Aorta (tissue), 5 donors: ENCODE results near the gene OR4K15. TPM values are rescaled to one million over a fixed set of nuclear protein-coding genes. Genes with fewer than 3 reads are reported as not detected.
"Not testable (repeated sequence)": the region's sequence is repeated elsewhere in the genome, so short reads cannot be mapped to it uniquely, and the experiment has no call there.

ENCODE experiments used
- ATAC-seq: fragments of 200-7000 bp; cut with Tn5 transposase; one replicate; pipeline ENCODE4 v1.9.1; 2022; ENCODE audit warnings: moderate library complexity; ENCODE audit not compliant: low FRiP score
- DNase-seq, 2 donors: peaks; one replicate each; pipeline ENCODE4 v3.0.0-alpha.2; 2020
- H3K27ac ChIP-seq, 2 donors: one replicate each; pipeline ENCODE4 v1.5.1; 2013; ENCODE audit warnings: low read length in 2 of 2, mild to moderate bottlenecking in 2 of 2, moderate library complexity in 2 of 2, control low read depth in 1 of 2, inconsistent platforms in 1 of 2, low read depth in 1 of 2
- H3K27me3 ChIP-seq, 2 donors: one replicate each; pipeline ENCODE4 v1.6.1; 2013; ENCODE audit warnings: control low read depth in 1 of 2, low read length in 1 of 2, mild to moderate bottlenecking in 1 of 2, moderate library complexity in 1 of 2; ENCODE audit not compliant: insufficient read depth in 2 of 2, control insufficient read depth in 1 of 2
- H3K36me3 ChIP-seq, 2 donors: one replicate each; pipeline ENCODE4 v1.6.1; 2013; ENCODE audit warnings: control low read depth in 1 of 2, low read length in 1 of 2, mild to moderate bottlenecking in 1 of 2; ENCODE audit not compliant: insufficient read depth in 2 of 2, control insufficient read depth in 1 of 2
- H3K4me1 ChIP-seq, 2 donors: one replicate each; pipeline ENCODE4 v1.6.1; 2013; ENCODE audit warnings: low read length in 2 of 2, control low read depth in 1 of 2, mild to moderate bottlenecking in 1 of 2, moderate library complexity in 1 of 2; ENCODE audit not compliant: insufficient read depth in 2 of 2, control insufficient read depth in 1 of 2
- H3K4me3 ChIP-seq, 2 donors: one replicate each; pipeline ENCODE4 v1.5.1; 2013; ENCODE audit warnings: low read length in 2 of 2, control low read depth in 1 of 2, mild to moderate bottlenecking in 1 of 2
- H3K9me3 ChIP-seq: one replicate; pipeline ENCODE4 v1.6.1; 2013; ENCODE audit warnings: mild to moderate bottlenecking, low read length; ENCODE audit not compliant: control insufficient read depth
- WGBS, 2 donors: extraction: QIAGEN DNeasy Blood & Tissue Kit; methylation state at CpG; one replicate each; pipeline ENCODE4 v1.1.7; 2013; 5-methylcytosine and 5-hydroxymethylcytosine counted together
- intact Hi-C, 2 donors: fragments of 100-400 bp; cut with DNase I; formaldehyde crosslinking; loops; one replicate each; pipeline versions ENCODE4 v1.14.2 to v1.15.0; 2022
- long read RNA-seq, 2 donors: library from polyadenylated mRNA; unstranded; transcript quantifications; one replicate each; pipeline ENCODE4 v2.0.0, GENCODE V29; 2020 to 2021
- polyA plus RNA-seq, 2 donors: library from polyadenylated mRNA; stranded (reverse); fragments of 200-250 nt; gene quantifications; one replicate each; pipeline ENCODE4 v1.2.3, GENCODE V29; 2013
- total RNA-seq, 2 donors: library from RNA; stranded (reverse); fragmentation: NEBNext Ultra II Directional; extraction: Animal tissue kit (Norgen Biotek cat#: 25700); gene quantifications; one replicate each; pipeline ENCODE4 v1.2.1, GENCODE V29; 2021
- donor health status: healthy with polysubstance abuse.
- donor health status: Bipolar disorder and iron deficiency.
- donor health status: DM: no; HTN: no; CAD: no.
- donor health status: DM: no; HTN: no; CAD: no.
- donor health status: DM: yes; HTN: yes; CAD: no.

The OR4K15 gene
- not detected for total RNA-seq
- polyA plus RNA-seq = not detected
- long read RNA-seq, donor 1 = 0 reads
- long read RNA-seq, donor 2 = 0 reads

DNA sequence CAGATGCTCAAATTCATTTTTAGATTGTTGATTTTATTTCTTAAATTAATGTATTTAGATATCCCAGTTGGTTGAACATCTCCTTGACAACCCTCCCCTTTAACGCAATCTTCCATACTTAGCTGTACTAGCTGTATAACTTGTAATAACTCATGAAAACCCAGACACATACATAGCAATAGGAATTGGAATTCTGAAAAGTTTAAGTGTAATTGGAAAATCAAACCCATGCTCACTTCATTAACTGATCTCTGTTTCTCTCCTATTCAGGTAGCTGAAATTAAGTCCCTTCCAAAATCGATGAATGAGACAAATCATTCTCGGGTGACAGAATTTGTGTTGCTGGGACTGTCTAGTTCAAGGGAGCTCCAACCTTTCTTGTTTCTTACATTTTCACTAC is at the start of gene OR4K15:
Gene OR4K15, plus strand, starts transcription at position 301 of the 400 bp plus-strand sequence. Its CDS starts 0 bp downstream, at position 301.
- no peaks in the 10 kb centered on the region for H3K9me3 ChIP-seq
- no peak within 1 kb of the TSS for H3K4me3 ChIP-seq
- H3K27me3 ChIP-seq = no peaks in the 10 kb centered on the region
- H3K36me3 ChIP-seq = no peaks in the 10 kb centered on the region
- 90 to 94% methylated on average over 3 of the region's 3 CpGs for WGBS, 2 donors
- no peak within 1 kb of the TSS for H3K27ac ChIP-seq
- no peaks in the 10 kb centered on the region for H3K4me1 ChIP-seq
- no peak for ATAC-seq
- DNase-seq = no peak
- intact Hi-C loops = no loop called here

DNA sequence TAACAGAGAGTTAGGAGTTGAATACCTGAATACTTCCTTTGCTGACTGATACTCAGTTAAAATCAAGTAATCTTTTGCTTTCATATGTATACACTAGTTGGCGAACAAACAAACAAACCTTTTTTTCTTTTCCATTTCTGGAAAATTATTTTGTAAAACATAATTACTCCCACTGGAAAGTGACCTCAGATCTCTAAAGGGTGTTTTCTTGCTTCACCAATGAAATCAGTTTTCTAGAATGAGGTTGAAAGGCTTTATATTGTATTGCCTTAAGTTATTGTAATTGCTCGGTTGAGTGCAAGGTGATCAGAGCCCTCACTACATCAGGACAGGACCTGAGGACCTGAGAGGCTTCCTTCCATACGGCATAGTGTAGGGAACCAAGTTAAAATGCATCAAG is 44.8 kb upstream of the OR4K15 start, which contains the start of gene OR4K1:
Gene OR4K1, plus strand, starts transcription at position 301 of the 400 bp plus-strand sequence. CDS start 4,750 bp downstream, outside the sequence.
- ATAC-seq = no peak

GRCh38 chr14:19941668-19942067 is 33.7 kb upstream of the OR4K15 start:
- WGBS, 2 donors = 75 to 90% methylated on average over 1 of the region's 1 CpG
- H3K27me3 ChIP-seq = no peaks in the 10 kb centered on the region
- no peak overlapping the region for H3K4me3 ChIP-seq
- H3K4me1 ChIP-seq = no peaks in the 10 kb centered on the region
- intact Hi-C loops = no loop called here
- DNase-seq = no peak
- H3K9me3 ChIP-seq = no peaks in the 10 kb centered on the region
- ATAC-seq = no peak
- H3K27ac ChIP-seq = no peak overlapping the region
- H3K36me3 ChIP-seq = no peaks in the 10 kb centered on the region

More for the DNA sequence above, 44.8 kb upstream of the OR4K15 start, which contains the start of gene OR4K1:
- no peak for DNase-seq
- Histone ChIP-seq H3K9me3 (no peaks in the 10 kb centered on the region), H3K27ac (no peak within 1 kb of the TSS), H3K36me3 (no peaks in the 10 kb centered on the region), H3K4me1 (no peaks in the 10 kb centered on the region), H3K4me3 (no peak within 1 kb of the TSS), H3K27me3 (no peaks in the 10 kb centered on the region)
- 54% methylated on average over 3 of the region's 3 CpGs for WGBS, 2 donors
- intact Hi-C loops = no loop called here

- intact Hi-C loops = no loop called here
- Histone ChIP-seq H3K27ac (no peak overlapping the region), H3K4me1 (no peaks in the 10 kb centered on the region), H3K4me3 (no peak overlapping the region), H3K36me3 (no peaks in the 10 kb centered on the region), H3K27me3 (no peaks in the 10 kb centered on the region), H3K9me3 (no peaks in the 10 kb centered on the region)
- ATAC-seq (no peak), DNase-seq (no peak)
- WGBS, 2 donors = 77 to 81% methylated on average over 3 of the region's 3 CpGs
Measured at GRCh38 chr14:19947413-19948090, 27.8 kb upstream of the OR4K15 start.

- H3K4me1 ChIP-seq = no peaks in the 10 kb centered on the region
- DNase-seq (no peak), ATAC-seq (no peak)
- no peak overlapping the region for H3K27ac ChIP-seq
- H3K27me3 ChIP-seq = no peaks in the 10 kb centered on the region
- H3K36me3 ChIP-seq = no peaks in the 10 kb centered on the region
- intact Hi-C loops = no loop called here
- WGBS, 2 donors = 51 to 60% methylated on average over 2 of the region's 2 CpGs
- H3K9me3 ChIP-seq = no peaks in the 10 kb centered on the region
- H3K4me3 ChIP-seq = no peak overlapping the region
Measured at GRCh38 chr14:19949218-19949617, 26.2 kb upstream of the OR4K15 start.

- H3K27me3 ChIP-seq, H3K4me1 ChIP-seq, DNase-seq, H3K4me3 ChIP-seq, ATAC-seq, intact Hi-C loops, H3K36me3 ChIP-seq, H3K27ac ChIP-seq, H3K9me3 ChIP-seq: not testable (repeated sequence)
- 68 to 69% methylated on average over 2 of the region's 2 CpGs for WGBS, 2 donors
Measured at GRCh38 chr14:19969735-19970134, 5.7 kb upstream of the OR4K15 start.

DNA sequence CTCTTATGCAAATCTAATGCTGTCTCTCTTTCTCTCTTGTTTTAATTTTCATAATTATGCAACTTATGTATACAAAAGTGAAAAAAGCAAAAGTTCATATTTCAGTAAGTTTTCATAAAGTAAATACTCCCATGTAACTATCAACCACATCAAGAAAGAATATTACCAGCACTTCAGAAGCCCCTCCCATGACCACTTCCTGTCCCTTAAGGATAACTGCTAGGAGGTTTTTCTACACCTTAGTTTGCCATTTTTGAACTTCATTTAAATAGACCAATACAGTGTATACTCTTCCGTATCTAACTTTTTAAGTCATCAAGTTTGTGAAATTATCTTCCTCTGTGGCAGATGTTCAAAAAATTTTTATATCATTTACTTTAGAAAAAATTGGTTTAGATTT is 547 bp upstream of the OR4K15 start:
- H3K9me3 ChIP-seq = no peaks in the 10 kb centered on the region
- 60 to 65% methylated on average over 1 of the region's 1 CpG for WGBS, 2 donors
- H3K4me1 ChIP-seq = no peaks in the 10 kb centered on the region
- no peak overlapping the region for H3K4me3 ChIP-seq
- H3K36me3 ChIP-seq = no peaks in the 10 kb centered on the region
- intact Hi-C loops = no loop called here
- H3K27me3 ChIP-seq = no peaks in the 10 kb centered on the region
- no peak for ATAC-seq
- H3K27ac ChIP-seq = no peak overlapping the region
- no peak for DNase-seq

DNA sequence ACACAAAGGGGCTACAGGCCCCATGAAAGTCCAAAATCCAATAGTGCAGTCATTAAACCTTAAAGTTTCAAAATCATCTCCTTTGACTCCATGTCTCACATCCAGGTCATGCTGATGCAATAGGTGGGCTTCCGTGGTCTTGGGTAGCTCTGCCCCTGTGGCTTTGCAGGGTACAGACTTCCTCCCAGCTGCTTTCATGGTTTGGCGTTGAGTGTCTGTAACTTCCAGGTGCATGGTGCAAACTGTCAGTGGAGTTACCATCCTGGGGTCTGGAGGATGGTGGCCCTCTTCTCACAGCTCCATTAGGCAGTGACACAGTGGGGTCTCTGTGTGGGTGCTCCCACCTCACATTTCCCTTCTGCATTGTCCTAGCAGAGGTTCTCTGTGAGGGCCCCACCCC is 18.0 kb downstream of the OR4K15 start:
- H3K36me3 ChIP-seq = no peaks in the 10 kb centered on the region
- WGBS, 2 donors = 53 to 64% methylated on average over 2 of the region's 2 CpGs
- DNase-seq (no peak), ATAC-seq (no peak)
- no peak overlapping the region for H3K27ac ChIP-seq
- no peaks in the 10 kb centered on the region for H3K9me3 ChIP-seq
- intact Hi-C loops = no loop called here
- no peaks in the 10 kb centered on the region for H3K27me3 ChIP-seq
- H3K4me1 ChIP-seq = no peaks in the 10 kb centered on the region
- no peak overlapping the region for H3K4me3 ChIP-seq

DNA sequence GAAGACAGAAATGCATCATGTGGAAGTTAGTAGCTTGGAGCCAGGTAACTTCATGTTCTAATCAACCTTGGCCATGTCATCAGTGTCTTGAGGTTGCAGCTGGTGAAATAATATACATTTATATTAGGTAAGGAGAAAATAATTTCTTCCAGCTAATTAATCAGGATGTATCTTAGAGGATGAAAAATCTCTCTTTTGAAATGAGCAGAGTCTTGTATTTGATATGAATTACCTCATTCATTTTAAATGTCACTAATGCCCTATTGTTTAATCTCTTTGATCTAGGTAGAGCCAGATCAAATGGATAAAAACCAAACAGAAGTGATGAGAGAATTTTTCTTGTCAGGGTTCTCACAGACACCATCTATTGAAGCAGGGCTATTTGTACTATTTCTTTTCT is 26.5 kb downstream of the OR4K15 start, which contains the start of gene OR4Q2:
Gene OR4Q2, plus strand, starts transcription at position 301 of the 400 bp plus-strand sequence.
- no peaks in the 10 kb centered on the region for H3K4me1 ChIP-seq
- intact Hi-C loops = no loop called here
- no peak within 1 kb of the TSS for H3K4me3 ChIP-seq
- DNase-seq = no peak
- H3K36me3 ChIP-seq = no peaks in the 10 kb centered on the region
- H3K27ac ChIP-seq = no peak within 1 kb of the TSS
- H3K27me3 ChIP-seq = no peaks in the 10 kb centered on the region
- H3K9me3 ChIP-seq = no peaks in the 10 kb centered on the region
- no peak for ATAC-seq
